Lower leg skin (tissue), 4 donors: Measurements from ENCODE around the gene PRRT1. TPM values are rescaled to one million over a fixed set of nuclear protein-coding genes. Genes with fewer than 3 reads are reported as not detected.

Experiments used
- DNase-seq, 2 donors: peaks; one replicate each; pipeline ENCODE4 v3.0.0-alpha.2; 2019; ENCODE audit warnings: low spot score in 2 of 2
- H3K4me3 ChIP-seq: fragments of 200-600 bp; sonication (generic); 2 replicates; pipeline ENCODE4 v1.5.1; 2017; ENCODE audit warnings: mild to moderate bottlenecking, low read depth; ENCODE audit not compliant: poor library complexity, severe bottlenecking
- CTCF ChIP-seq, 3 donors: fragments of 450-650 bp; IDR thresholded peaks; one replicate each; pipeline ENCODE4 v1.5.1; 2016; ENCODE audit warnings: antibody characterized with exemption in 3 of 3, mild to moderate bottlenecking in 3 of 3, moderate library complexity in 2 of 3
- POLR2A ChIP-seq, 2 donors: fragments of 450-650 bp; IDR thresholded peaks; one replicate each; pipeline ENCODE4 v1.6.1; 2016 to 2017; ENCODE audit warnings: antibody characterized with exemption in 2 of 2, mild to moderate bottlenecking in 1 of 2, moderate library complexity in 1 of 2
- WGBS, 2 donors: methylation state at CpG; one replicate each; pipeline ENCODE4 v1.1.5; 2018; 5-methylcytosine and 5-hydroxymethylcytosine counted together
- intact Hi-C: fragments of 100-400 bp; cut with DNase I; formaldehyde crosslinking; loops from one replicate; pipeline ENCODE4 v1.15.0; 2023; ENCODE audit warnings: low total_unique reads
- total RNA-seq, 4 donors: library from RNA; depleted of rRNA; stranded (reverse); fragments of >200 nt; gene quantifications; one replicate each; pipeline ENCODE4 v1.1.0, GENCODE V29; 2016

The PRRT1 gene
- total RNA-seq, 4 donors from 2014 or later, result 0.56 to 2.6 (median 0.94) TPM

- TF ChIP-seq CTCF (IDR thresholded peaks at IDR 0.05), result no peak
- no peak overlapping the region for H3K4me3 ChIP-seq
- whole genome bisulfite sequencing, 2 donors, result 81 to 84% methylated on average over 11 of the region's 11 CpGs
- no peak for DNase-seq
- intact Hi-C loops, result no loop called here
These were observed 17.3 kb upstream of the PRRT1 start for GRCh38 chr6:32168807-32169591.

GRCh38 chr6:32168350-32168749 is 16.6 kb upstream of the PRRT1 start:
- TF ChIP-seq CTCF (IDR thresholded peaks at IDR 0.05), result no peak
- no peak for TF ChIP-seq POLR2A (IDR thresholded peaks at IDR 0.05)
- DNase-seq, result no peak
- no peak overlapping the region for H3K4me3 ChIP-seq
- 62 to 68% methylated on average over 2 of the region's 2 CpGs for WGBS, 2 donors
- intact Hi-C loops, result no loop called here

GRCh38 chr6:32167761-32168262 is 16.1 kb upstream of the PRRT1 start:
- no peak overlapping the region for H3K4me3 ChIP-seq
- TF ChIP-seq CTCF (IDR thresholded peaks at IDR 0.05), result no peak
- TF ChIP-seq POLR2A (IDR thresholded peaks at IDR 0.05), result no peak
- intact Hi-C loops, result no loop called here
- DNase-seq, result no peak
- WGBS, 2 donors, result 79% methylated on average over 6 of the region's 6 CpGs

- WGBS, 2 donors, result 81 to 82% methylated on average over 32 of the region's 32 CpGs
- TF ChIP-seq CTCF (IDR thresholded peaks at IDR 0.05) (no peak), POLR2A (IDR thresholded peaks at IDR 0.05) (no peak)
- DNase-seq, result no peak
- intact Hi-C loops, result no loop called here
- no peak overlapping the region for H3K4me3 ChIP-seq
These were observed 15.5 kb upstream of the PRRT1 start for GRCh38 chr6:32167154-32167760.

- 80 to 88% methylated on average over 28 to 30 of the region's 30 CpGs for WGBS, 2 donors
- DNase-seq, result no peak
These were observed 14.8 kb upstream of the PRRT1 start for GRCh38 chr6:32166411-32167061.

More at GRCh38 chr6:32166411-32167061, 14.8 kb upstream of the PRRT1 start:
- no peak overlapping the region for H3K4me3 ChIP-seq
- no peak for TF ChIP-seq CTCF (IDR thresholded peaks at IDR 0.05)
- TF ChIP-seq POLR2A (IDR thresholded peaks at IDR 0.05), result no peak
- intact Hi-C loops, result no loop called here
